Measurements from ENCODE around the gene SPAAR.
"Not testable (repeated sequence)": the region's sequence is repeated elsewhere in the genome, so short reads cannot be mapped to it uniquely, and the experiment has no call there.

SPAAR gene

DNA sequence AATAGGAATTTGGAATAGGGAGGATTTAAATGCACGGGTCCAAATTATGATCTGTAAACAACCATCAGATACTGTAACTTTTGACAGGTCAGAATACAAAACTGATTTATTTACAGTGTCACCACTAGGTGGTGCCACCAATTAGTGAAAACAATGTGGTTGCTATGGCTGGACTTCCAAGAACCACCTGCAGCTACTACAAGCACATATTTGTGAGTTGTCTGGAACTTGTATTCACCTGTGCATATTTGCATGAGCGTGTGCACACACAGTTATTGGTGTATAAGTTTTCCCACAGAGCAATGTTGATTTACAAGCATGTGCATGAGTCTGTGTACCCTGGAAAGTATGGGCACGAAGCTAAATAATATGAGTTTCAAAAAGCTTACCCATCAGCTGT is 6.2 kb upstream of the SPAAR start:
- DNase-seq (ENCODE audit: low read depth in 2 of 2, low spot score in 1 of 2) = no peak

DNA sequence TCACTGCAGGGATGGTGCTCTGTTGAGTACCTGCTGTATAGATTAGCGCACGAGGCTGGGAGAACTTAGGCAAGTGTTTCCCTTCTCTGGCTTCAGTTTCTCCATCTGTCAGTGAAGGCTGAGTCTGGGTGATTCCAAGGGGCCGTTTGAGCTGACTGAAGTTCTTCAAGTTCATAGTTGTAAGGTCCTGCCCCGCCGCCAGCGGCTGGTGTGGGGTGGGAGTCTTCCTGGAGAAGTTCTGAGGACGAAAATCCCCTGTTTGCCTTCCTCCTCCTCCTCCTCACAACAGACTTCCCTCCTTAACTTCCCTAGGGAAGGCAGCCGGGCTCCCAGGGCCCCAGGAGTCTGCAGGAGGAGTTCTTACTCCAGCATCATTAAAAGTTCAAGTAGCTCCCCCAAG is 5.0 kb upstream of the SPAAR start:
- no peak for DNase-seq (ENCODE audit: low read depth in 2 of 2, low spot score in 1 of 2)

GRCh38 chr9:35905051-35905781 is 4.1 kb upstream of the SPAAR start:
- DNase-seq (ENCODE audit: low read depth in 2 of 2, low spot score in 1 of 2) = no peak

GRCh38 chr9:35905912-35906679 is 3.2 kb upstream of the SPAAR start, which contains the start of gene HRCT1:
HRCT1 (plus strand) TSS chr9:35906202; CDS start chr9:35906288, 86 bp downstream.
- no peak for DNase-seq (ENCODE audit: low read depth in 2 of 2, low spot score in 1 of 2)

- no peak for DNase-seq (ENCODE audit: low read depth in 2 of 2, low spot score in 1 of 2)
Measured at GRCh38 chr9:35906923-35907699, 2.2 kb upstream of the SPAAR start.

DNA sequence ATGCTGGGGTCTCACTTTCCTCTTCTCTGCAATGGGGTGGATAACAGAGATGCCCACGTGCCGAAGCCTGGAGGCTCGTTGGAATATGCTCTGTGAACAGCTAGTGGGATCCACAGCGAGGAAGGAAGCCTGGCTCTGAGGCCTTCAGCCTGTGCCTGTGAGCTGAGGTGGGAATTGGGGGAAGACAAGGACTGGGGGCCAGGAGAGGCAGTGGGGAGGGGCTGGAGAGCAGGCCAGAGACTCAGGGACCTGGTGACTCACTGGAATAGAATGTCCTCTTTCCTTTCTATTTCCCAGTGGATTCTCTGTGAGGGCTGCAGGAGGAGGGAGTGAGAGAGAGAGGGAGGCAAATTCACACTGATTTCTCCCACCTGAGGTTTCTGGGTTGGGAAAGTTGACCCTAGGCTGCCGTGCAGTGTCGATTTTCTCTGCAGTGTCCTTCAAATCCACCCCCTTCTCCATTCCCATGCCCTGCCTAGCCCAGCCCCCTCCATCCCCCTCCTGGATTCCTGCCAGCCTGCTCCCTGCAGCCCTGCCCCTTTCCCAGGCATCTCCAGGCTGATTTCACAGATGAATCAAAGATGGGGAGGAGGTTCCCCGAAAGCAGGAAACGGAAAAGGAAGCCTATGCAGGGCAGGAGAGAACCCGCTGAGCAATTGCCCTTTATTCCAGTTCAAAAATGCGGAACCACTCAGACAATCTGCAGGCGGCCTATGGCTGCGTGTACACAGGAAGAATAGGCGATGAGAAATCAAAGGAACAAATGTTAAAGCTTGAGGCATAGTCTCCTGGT is 1.4 kb upstream of the SPAAR start:
- no peak for DNase-seq (ENCODE audit: low read depth in 2 of 2, low spot score in 1 of 2)

DNA sequence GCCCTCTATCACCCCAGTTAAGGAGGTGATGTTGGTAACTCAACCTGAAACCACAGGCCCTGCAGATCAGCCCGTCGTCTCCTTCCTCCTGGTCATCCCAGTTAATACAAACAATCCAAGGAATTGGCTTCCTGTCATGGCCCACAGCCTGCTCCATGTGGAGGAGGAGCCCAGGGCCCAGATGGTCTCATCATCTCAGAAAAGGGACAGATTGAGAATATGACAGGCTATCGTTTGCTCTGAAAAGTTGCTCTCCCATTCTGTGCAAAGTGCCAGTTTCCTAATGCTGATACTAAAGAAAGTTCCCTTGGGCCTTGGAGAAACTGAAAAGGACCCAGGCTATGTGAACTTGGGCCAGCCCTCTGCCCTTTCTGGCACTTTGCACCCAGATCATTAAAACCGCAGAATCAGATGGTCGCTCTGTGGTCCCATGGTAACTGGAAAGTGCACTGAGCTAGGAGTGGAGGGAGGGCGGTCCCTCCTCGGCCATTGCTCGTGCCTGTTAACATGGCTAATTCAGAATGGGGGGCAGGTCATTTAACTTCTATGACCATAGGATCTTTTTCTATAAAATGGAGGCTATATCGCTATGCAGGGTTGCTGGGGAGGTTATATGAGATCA is 675 bp upstream of the SPAAR start:
- no peak for DNase-seq (ENCODE audit: low read depth in 2 of 2, low spot score in 1 of 2)

DNA sequence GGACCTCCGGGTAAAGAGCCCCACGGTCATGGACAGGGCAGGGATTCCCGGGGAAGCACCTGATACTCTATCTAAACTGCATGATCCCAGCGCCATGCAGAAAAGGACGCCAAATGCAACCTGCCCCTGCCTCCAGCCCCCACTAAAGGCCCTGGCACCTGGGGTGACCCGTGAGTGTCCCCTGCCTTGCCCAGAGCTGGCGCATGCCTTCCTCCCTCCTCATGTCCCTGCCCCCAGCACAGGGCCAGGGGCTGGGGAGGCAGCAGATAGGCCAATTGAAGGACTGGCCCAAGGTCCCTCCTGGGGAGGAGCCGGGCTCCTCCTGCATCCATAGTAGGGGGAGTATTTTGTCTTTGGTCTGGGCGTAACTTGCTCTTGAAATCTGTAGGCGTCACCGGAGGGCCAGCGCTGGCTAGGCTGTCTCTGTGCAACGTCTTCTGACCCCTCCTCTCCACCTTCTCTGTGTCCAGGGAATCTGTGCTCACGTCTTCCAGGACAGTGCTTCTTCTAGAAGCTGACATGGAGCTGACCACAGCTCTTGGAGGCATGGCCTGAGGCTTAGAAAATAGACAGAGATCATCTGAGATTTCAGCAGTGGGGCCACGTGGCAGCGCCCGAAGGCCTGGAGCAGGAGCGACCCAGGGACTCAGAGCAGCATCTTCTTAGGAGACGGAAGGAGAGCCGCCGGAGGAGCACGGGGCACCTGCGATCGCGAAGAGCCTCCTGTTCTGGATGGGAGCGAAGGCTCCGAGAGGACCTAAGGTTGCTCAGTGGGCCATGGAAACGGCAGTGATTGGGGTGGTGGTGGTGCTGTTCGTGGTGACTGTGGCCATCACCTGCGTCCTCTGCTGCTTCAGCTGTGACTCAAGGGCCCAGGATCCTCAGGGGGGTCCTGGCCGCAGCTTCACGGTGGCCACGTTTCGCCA is 660 bp downstream of the SPAAR start:
- DNase-seq (ENCODE audit: low read depth in 2 of 2, low spot score in 1 of 2) = no peak

- no peak for DNase-seq (ENCODE audit: low read depth in 2 of 2, low spot score in 1 of 2)
Measured at GRCh38 chr9:35910613-35911359, 1.5 kb downstream of the SPAAR start.

DNA sequence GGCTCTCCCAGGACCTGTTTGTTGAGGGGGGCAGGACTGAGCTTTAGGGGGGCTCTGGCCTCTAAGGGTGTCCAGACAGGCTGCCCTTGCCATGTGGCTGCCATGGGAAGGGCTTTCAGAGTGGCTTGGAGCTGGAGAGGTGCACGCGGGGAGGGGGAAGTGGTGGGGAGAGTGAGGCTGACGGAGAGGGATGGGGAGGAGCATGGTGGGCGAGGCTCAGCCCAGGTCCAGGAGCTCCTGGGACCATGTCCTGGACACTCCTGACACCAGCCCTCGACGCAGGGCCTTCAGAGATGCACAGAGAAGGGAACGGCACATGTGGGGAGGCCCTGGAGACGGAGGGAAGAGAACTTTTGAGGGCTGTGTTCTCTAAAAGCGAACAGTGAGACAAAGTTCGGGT is 2.4 kb downstream of the SPAAR start:
- DNase-seq (ENCODE audit: low read depth in 2 of 2, low spot score in 1 of 2) = no peak

DNA sequence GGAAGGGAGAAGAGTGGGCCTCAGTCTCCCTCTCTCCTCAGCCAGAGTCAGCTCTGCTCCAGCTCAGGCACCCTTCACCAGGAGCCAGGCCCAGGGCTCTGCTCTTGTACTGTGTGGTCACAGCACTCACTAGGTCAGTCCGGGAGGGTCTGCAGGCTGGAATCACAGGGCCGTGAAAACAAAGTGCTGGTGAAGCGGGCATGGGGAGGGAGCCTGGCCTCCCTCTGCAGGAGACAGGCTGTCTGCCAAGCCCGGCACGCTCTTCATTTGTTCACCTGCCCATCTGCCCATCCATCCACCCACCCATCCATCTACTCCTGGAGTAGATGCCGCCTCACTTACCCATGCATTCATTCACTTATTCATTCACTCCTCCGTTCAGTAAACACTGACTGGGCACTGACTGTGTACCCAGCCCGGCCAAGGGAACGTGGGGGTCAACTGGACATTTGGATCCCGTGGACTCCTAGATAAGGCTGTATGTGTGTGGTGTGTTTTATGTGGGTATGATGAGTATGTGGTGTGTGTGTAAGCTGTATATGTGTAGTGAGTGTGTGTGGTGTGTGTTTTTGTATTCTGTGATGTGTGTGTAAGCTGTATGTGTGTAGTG is 3.6 kb downstream of the SPAAR start:
- no peak for DNase-seq (ENCODE audit: low read depth in 2 of 2, low spot score in 1 of 2)

DNA sequence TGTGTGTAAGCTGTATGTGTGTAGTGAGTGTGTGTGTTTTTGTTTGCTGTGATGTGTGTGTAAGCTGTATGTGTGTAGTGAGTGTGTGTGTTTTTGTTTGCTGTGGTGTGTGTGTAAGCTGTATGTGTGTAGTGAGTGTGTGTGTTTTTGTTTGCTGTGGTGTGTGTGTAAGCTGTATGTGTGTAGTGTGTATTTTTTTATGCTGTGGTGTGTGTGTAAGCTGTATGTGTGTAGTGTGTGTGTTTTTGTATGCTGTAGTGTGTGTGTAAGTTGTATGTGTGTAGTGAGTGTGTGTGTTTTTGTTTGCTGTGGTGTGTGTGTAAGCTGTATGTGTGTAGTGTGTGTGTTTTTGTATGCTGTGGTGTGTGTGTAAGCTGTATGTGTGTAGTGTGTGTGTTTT is 4.1 kb downstream of the SPAAR start:
- not testable (repeated sequence) for DNase-seq (ENCODE audit: low read depth in 2 of 2, low spot score in 1 of 2)

DNA sequence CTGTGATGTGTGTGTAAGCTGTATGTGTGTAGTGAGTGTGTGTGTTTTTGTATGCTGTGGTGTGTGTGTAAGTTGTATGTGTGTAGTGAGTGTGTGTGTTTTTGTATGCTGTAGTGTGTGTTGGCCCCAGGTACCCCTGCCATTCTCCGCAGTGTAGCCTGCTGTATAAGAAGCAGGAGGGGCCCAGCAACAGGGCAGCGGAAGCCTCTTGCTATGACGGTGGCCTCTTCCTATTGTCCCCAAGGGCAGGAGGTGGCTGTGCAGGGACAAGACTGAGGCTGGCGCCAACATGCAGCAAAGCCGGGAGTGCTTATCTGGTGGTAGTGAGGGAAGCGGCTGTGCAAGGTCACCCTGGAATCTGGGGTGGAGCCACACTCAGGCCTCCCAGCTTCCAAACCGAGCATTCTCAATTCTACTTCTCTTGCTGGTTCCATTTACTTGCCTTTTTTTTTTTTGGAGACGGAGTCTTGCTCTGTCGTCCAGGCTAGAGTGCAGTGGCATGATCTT is 5.1 kb downstream of the SPAAR start:
- no peak for DNase-seq (ENCODE audit: low read depth in 2 of 2, low spot score in 1 of 2)

DNA sequence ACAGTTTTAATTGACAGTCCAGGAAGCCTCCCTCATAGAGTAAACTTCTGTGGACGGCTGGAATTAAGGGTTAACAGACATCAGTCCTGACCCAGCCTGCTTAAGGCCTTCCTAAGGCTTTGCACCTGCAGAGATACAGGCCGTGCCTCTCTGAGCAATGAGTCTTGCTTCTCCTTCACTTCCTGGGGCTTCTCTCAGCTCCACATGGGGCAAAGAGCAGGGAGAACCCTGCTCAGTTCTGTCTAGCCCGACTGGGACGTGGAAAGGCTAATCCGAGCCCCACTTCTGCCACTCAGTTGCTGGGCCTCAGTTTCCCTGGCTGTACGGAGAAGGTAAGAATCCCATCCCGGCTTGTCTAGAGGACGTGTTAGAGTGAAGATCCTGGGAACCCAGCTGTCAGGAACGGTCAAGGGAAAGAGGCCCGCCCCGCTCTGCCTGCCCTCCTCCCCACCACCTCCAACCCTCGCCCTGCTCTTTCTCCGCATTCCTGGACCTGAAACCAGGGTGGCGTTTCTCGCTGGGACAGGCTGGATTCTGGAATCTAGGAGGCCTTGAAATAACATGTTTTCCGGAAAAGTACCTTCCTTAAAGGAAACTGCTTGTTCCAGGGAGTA is 6.5 kb downstream of the SPAAR start:
- DNase-seq (ENCODE audit: low read depth in 2 of 2, low spot score in 1 of 2) = no peak

DNA sequence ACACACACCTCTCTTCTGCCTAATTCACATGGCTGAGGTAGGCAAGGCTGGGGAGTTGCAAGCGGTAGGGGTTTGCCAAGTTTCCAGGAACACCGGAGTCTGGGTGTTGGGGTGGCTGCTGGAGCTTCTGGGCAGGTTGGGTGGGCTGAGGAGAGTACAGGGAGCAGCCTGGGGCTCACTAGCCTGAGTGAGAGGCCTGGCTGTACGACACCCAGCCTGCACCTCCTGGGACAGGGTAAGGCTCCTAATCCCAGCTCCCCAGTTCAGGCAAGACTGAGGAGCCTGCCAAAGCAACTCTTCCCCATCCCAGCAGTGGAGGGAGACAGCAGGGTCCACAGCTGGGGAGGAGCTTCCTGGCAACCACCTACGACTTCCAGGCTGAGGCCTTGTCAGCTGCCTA is 8.0 kb downstream of the SPAAR start:
- no peak for DNase-seq (ENCODE audit: low read depth in 2 of 2, low spot score in 1 of 2)

- DNase-seq (ENCODE audit: low read depth in 2 of 2, low spot score in 1 of 2) = no peak
Measured at GRCh38 chr9:35918780-35919179, 9.5 kb downstream of the SPAAR start.

DNA sequence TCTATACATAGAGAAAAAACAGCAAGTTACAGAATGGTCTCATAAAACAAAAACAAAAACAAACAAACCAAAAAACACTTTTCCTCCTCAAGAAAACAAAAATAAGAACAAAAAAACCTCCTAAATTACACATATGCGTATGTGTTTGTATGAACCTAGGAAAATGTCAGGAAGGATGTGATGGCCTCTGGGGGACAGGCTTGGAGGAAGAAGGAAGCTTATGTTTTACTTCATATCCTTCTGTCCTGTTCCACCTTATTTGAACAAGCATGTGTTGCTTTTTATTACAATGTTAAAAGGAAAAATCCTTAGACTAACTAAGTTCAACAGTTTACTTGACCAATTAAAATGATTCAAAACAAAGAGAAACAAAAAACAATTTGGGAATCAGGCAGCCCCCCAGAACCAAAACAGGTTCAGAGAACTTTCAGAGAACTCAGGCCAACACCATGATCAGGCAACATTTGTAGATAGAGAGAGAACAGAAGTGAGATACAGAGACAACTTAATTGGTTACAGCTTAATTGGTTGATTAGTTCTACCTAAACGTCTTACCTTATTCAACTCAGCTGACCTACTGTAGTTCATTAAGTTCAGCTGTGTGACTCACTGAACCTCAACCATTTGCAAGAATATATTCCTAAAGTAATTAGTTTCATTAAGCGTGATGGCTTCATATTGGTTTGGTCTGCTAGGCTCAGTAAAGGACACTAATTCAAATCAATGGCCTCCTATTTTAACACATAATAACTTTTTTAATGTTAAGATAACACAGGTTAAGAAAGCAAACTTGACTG is 10.1 kb downstream of the SPAAR start:
- no peak for DNase-seq (ENCODE audit: low read depth in 2 of 2, low spot score in 1 of 2)

Measured in stimulated activated CD8-positive, alpha-beta memory T cell treated with anti-CD3 and anti-CD28 coated beads, Interleukin-4, amount 100 ng/mL, for 1 hour (primary cell).